GM19238 (cell line): Measurements from ENCODE around the gene ITGB1BP2.
"Not testable (repeated sequence)": the region's sequence is repeated elsewhere in the genome, so short reads cannot be mapped to it uniquely, and the experiment has no call there.

Experiments used
- DNase-seq: peaks from one replicate; pipeline ENCODE4 v3.0.0; 2011; ENCODE audit warnings: low spot score; ENCODE audit not compliant: insufficient read length

The ITGB1BP2 gene

DNA sequence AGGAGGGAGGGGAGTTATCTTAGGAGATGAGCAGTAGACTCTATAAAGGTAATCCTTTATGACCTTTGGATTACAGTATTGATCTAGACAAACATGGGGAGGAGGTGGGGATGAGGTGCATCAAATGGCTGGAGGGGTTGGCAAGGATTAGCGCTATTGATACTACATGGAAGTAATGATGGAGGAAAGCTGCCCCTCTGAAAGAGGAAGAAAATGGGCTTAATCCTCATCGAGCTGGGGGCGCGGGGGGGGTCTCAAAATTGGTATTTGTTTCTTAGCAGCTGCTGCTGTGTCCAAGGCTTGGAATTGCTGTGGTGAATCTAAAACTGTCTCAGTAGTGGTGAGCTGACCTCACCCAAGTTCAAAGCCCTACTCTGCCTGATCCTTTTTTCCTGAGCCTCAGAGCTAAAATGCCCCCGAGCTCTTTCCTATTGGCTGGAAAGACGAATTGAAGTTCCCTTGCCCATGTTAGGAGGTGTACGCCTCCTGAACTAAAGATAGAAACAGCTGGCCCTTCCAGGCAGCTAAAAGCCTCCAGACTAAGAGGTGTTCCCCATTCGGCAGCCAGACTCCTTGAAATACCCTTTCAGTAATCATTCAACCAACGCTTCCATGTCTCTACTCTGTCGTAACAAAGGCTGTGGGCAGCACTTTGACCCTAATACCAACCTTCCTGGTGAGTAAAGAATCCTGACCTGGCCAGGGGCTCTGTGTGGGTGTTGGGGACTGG lies at the start of gene ITGB1BP2:
ITGB1BP2 (plus strand) TSS at position 556 of the 730 bp plus-strand sequence; CDS start at position 613, 57 bp downstream.
- no peak for DNase-seq

DNA sequence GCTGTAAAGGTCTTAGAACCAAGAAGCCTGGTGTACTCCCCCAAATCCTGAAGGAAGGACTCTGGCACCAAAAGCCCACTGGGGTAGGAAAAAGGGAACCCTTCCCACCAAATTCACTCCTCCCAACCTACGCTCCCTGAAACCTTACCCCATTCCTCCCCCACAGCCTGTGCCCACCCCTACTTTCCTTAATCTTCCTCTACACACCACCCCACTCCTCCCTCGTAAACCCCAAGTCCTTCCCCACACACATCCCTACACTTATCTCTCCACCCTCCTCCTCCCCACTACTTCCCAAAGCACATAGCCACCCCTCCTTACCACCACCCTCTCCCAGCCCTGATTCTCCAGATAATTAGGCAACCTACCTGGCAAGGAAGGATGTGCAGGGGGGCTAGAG lies 49.3 kb upstream of the ITGB1BP2 start:
- DNase-seq, result no peak

DNA sequence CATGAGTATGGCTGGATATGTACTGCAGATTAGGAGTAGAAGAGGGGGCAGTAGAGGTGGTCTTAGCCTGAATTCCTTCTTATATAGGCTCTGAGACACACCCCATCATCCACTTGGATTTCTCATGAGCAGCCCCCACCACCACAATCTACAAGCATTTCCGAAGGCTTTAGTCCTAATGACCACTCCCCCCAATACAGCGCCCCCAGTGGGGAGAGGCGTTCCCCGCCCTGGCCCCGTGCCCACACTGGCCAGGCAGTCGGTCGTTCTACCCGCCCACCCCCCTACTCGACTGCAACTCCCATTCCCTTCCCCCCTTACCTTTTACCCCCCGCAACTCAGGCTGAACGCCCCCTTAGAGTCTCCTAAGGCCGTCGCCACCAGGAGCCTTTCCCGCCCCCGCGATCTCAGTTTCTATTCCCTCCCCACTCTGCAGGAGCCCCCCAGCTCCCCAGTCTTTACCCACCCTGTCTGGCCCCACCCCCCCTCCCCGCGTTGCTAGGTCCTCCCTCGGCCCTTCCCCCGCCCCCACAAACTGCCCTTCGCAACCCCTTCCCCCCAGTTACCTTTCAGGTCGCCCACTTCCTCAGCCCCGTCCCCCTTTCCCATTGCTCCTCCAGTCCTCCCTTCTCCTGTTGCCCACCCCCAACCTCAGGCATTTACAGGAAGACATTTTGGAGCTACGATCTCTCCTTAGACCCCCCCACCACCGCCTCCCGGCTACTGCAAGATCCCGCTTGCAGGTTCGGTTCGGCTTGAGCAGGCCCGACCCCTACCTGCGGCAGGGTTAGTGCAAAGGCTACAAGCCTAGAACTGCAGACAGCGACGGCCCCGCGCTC lies 48.1 kb upstream of the ITGB1BP2 start:
- DNase-seq, result peak; percentile 32

DNA sequence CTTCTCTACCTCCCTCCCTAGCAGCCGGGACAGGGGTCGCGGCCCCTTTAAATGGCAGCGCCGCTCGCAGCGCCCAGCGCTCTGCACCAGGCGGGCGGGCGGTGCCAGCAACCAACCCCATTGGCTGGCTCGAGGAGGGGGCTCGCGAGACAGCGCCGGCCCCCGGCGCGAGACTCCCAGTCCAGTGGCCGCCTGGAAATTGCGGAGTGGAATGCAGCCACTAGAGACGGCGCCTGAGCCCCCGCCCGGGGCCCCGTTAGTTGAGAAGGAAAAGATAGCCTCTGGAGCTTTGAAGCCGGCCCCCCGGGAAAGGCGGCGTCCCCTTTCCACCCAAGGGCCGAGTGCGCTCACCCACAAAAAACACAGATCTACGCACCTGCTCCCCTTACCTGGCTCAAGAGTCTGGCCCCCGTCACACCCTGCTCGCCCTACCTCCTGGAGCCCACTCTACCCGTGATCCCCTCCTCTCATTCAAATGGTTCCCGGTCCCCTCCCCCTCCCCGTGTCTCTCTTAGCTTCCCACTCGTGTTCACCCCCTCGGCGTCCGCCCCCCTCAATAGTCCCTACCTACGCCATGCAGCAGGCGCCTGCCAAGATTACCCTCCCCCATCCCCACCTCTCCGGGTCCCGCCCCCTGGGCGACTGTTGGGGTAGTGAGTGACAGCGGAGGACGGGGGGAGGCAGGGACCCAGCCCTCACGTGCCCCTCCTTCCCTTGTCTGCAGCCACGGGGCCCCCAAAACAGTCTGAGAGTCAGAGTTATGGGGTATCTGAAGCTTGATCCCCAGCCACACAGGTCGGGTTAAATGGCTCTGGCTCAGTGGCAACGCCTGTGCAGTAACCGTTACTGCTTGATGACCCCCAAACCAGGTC lies 47.2 kb upstream of the ITGB1BP2 start, which contains the start of gene ZMYM3:
ZMYM3 (minus strand) TSS at position 49 of the 872 bp plus-strand sequence. CDS start 885 bp downstream, outside the sequence.
- DNase-seq, result peak; percentile 73

DNA sequence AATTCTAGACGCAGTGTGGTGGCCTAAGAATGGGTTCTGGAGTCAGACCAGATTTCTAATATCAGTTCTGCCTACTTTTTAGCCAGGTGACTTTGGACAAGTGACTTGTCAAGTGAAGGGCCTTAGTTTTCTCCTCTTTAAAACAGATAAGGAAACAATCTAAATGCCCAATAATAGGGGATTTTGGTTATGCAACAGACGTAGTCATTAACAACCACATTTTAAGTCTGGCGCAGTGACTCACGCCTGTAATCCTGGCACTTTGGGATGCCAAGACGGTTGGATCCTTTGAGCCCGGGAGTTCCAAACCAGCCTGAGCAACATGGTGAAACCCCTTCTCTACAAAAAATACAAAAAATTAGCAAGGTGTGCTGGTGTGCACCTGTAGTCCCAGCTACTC lies 45.5 kb upstream of the ITGB1BP2 start:
- no peak for DNase-seq

DNA sequence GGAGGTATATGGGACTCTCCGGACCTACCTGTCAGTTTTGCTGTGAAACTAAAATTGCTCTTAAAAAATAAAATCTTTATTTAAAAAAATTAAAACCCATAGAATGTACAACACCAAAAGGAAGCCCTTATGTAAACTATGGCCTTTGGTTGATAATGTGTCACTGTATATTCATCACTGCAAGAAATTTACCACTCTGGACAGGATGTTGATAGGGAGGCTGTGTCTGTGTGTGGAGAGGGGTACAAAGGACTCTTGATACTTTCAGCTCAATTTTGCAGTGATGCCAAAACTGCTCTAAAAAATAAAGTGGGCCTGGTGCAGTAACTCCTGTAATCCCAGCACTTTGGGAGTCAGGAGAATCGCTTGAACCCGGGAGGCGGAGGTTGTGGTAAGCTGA lies 44.7 kb upstream of the ITGB1BP2 start:
- DNase-seq, result no peak

DNA sequence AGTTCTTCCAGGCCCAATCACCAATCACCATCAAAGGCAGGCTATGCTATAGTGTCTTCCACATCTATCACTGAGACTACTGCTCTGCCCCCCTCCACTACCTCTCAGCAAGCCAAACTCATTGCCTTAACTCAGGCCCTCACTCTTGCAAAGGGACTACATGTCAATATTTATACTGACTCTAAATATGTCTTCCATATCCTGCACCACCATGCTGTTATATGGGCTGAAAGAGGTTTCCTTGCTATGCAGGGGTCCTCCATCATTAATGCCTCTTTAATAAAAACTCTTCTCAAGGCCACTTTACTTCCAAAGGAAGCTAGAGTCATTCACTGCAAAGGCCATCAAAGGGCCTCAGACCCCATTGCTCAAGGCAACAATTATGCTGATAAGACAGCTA lies 32.9 kb upstream of the ITGB1BP2 start:
- DNase-seq, result not testable (repeated sequence)

DNA sequence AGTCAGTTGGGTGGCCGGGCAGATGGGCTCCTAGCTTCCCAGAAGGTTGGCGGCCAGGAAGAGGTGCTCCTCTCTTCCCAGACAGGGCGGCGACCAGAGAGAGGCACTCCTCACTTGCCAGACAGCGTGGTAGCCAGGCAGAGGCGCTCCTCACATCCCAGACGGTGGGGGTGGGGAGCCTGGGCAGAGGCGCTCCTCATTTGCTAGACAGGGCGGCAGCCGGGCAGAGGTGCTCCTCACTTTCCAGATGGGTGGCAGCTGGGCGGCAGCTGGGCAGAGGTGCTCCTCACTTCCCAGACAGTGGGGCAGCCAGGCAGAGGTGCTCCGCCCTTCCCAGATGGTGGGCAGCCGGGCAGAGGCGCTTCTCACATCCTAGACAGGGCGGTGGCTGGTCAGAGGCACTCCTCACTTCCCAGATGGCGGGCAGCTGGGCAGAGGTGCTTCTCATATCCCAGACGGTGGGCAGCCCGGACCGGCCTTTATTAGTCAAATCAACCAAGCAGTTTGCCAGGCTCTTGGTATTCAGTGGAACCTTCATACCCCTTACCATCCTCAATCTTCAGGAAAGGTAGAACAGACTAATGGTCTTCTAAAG lies 31.7 kb upstream of the ITGB1BP2 start:
- no peak for DNase-seq

DNA sequence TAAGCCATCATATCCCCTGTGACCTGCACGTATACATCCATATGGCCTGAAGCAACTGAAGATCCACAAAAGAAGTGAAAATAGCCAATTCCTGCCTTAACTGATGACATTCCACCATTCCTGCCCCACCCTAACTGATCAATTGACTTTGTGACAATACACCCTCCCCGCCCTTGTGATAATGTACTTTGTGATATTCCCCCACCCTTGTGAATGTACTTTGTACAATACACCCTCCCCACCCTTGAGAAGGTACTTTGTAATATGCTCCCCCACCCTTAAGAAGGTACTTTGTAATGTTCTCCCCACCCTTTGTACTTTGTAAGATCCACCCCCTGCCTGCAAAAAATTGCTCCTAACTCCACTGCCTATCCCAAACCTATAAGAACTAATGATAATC lies 29.2 kb upstream of the ITGB1BP2 start:
- not testable (repeated sequence) for DNase-seq

DNA sequence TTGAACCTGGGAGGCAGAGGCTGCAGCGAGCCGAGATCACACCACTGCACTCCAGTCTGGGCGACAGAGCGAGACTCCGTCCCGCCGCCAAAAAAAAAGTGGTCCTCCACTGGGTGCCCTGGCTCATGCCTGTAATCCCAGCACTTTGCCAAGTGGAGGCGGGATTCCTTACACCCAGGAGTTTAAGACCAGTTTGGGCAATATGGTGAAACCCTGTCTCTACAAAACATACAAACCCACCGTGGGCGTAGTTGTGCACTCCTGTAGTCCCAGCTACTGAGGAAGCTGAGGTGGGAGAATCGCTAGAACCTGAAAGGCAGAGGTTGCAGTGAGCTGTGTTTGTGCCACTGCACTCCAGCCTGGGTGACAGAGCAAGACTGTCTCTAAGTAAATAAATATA lies 20.2 kb upstream of the ITGB1BP2 start:
- not testable (repeated sequence) for DNase-seq

DNA sequence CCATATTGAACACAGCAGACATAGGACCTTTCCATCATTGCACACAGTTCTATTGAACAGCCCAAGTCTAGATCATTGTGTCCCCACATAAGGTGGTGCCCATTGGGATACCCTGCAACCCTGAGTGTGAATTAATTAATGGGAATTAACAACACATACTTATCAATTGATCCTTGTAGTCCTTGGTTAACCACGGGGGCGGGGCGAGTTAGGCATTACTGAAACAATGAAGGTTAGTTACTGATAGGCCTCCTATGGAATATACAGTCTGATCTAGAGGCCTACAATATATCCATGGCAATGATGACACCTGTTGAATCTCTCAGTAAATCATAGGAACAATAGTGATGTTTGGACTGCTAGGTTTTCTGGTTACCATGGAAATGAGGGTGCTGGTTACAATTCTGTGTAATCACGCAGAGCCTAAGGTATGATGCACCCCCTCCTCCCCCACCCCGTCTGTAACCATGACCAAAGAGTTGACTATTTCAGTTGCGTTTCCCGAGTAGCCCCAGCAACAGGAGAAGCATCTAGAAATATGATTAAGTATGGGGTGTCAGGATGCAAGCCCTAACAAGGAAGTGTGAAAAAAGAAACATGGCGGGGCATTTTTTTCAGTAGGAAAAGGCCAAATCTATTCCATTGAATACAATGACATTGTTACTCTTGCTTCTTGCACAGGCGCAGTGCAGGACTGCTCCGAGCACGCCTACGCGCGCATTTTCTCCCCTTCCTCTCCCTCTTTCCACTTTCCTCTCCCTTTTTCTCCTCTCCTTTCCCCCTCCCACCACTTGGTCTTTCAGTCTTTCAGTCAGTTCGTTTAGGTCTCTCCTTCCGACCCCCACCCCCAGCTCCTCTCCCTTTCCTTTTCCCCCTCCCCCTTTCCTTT lies 18.8 kb upstream of the ITGB1BP2 start:
- no peak for DNase-seq

DNA sequence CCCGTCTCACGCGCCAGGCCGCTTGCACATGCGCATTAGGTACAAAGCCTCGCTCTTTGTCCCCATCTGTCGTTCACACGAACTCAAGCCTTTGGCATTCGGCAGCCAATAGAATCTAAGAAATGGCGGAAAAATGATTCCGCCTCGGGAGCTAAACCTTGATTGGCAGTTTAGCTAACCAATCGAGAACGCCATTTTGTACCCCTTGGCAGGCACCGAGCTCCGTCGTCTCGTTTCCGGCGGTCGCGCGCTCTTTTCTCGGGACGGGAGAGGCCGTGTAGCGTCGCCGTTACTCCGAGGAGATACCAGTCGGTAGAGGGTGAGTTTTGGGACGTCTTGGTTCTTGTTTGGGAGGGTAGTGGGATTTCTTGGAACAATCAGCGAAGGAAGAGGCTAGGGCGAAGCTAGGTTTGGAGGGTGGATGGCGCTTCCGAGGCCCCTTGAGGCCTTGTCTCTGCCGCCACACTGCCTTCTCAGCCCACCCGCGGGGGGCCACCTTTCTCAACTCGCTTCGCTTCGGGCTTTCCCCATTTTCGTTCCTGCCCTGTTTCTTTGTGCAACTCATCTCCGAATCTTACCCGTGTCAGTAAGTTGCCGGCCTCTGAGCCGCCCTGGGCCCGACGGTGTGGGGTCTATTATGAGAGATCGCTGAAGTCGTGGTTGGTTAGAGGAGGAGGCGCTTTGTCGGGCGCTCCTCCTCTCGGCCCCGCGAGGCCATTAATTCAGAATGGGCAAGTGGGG lies 18.0 kb upstream of the ITGB1BP2 start, which contains the start of gene NONO:
NONO (plus strand) TSS at position 233 of the 741 bp plus-strand sequence. CDS start 7,003 bp downstream, outside the sequence.
- peak; percentile 52 for DNase-seq

DNA sequence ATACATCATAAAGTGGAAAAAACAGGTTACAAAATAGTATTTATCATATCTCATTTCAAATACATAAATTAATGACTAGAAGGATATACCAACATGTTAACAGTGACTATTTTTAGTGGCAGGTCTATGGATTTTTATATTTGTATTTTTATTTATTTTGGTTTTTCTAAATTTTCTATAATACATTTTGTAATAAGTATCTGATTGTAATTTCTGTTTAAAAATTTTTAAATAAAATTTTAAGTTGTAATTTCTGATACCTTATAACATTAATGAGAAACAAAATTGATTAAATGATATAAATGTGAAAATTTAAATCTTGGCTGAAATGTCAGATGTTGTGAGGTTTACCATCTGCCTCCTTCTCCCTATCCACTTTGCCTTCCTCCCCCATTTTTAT lies 15.6 kb upstream of the ITGB1BP2 start:
- no peak for DNase-seq

DNA sequence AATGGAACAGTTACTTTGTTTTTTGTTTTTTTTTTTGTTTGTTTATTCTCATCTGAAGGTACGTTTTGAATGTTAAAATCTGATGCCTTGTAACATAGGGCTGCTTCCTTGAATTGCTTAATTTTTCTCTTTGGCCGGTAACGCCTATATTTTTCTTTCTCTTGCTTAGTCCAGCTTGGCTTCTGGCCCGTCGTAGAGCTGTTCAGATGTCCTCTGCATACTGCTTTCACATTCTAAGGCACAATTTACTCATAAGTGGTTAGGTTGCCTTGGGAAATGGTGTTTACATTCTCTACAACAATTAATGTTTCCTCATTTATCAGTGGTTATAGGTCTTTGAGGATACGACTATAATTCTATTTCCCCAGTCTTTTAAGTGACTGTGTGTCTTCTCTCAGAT lies 10.2 kb upstream of the ITGB1BP2 start:
- no peak for DNase-seq

DNA sequence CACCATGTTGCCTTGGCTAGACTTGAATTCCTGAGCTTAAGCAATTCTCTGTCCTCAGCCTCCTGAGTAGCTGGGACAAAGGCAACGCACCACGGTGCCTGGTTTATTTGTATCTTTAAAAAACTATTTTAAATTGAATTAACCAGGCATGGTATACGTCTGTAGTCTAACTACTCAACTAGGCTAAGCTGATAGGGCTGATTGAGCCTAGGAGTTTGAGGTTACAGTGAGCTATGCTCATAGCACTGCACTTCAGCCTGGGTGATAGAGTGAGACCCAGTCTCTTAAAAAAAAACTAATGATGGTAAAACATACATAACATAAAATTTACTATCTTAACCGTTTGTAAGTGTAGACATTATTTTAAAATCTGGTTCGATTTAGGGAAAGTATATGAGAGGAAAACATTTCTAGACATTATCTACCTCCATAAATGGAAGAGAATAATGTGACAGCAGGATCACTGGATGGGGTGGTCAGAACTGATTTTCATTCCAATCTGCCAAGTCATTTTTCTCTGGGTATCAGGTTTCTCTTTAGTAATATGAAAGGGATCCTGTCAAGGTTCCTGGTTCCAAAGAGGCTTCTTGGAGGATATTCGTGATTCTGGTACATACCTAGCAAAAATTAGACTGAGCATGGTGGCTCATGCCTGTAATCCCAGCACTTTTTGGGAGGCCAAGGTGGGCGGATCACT lies 8.7 kb upstream of the ITGB1BP2 start:
- DNase-seq, result no peak

DNA sequence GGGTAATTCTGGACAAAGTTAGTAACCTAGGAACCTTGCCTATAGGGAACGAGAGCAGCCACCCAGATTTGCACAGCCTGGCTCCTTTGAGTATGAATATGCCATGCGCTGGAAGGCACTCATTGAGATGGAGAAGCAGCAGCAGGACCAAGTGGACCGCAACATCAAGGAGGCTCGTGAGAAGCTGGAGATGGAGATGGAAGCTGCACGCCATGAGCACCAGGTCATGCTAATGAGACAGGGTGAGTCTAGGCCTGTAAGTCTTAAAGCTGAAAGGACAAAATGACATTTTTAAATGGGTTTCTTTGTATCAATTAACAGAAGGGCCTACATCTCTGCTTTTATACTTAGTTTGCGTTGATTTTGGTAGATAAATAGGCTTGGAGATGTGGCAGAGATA lies 4.7 kb upstream of the ITGB1BP2 start:
- no peak for DNase-seq

DNA sequence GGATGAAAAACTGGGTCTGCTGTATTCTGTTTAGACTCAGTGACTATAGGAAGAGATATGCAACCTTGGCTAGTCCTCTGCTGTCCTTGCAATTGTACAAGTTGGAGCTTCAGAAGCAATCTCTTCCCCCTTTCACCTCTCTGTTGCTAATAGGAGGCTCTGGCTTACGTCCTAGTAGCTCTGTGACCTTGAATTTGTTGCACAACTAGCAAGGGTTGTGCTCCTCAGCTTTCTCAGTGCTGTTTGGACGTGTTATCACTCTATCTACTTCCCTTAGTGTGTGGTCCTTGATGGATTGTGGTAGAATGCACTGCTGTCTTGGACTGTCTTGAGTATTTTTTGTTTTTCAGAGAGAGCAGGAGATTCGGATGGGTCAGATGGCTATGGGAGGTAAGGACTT lies 3.4 kb upstream of the ITGB1BP2 start:
- DNase-seq, result no peak

DNA sequence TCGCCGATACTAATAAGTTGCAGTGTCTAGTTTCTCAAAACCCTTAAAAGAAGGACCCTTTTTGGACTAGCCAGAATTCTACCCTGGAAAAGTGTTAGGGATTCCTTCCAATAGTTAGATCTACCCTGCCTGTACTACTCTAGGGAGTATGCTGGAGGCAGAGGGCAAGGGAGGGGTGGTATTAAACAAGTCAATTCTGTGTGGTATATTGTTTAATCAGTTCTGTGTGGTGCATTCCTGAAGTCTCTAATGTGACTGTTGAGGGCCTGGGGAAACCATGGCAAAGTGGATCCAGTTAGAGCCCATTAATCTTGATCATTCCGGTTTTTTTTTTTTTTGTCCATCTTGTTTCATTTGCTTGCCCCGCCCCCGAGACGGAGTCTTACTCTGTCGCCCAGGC lies 1.5 kb upstream of the ITGB1BP2 start:
- not testable (repeated sequence) for DNase-seq

DNA sequence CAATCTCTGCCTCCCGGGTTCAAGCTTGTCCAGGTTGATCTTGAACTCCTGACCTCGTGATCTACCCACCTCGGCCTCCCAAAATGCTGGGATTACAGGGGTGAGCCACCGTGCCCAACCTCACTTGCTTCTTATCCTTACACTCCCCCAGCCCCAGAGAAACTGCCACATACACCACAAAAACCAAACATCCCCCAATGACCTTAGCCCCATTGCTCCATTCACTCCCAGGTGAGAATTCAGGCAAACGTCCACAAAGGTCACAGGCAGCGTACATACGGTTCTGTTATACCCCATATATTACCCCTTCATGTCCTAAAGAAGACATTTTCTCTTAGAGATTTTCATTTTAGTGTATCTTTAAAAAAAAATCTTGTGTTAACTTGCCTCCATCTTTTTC lies 1.1 kb upstream of the ITGB1BP2 start:
- not testable (repeated sequence) for DNase-seq
